ENCODE data around the gene JDP2. TPM values are rescaled to one million over a fixed set of nuclear protein-coding genes. Genes with fewer than 3 reads are reported as not detected.

JDP2 gene
- total RNA-seq, 2 donors from 2014 or later, result 15.7 to 23.1 TPM

DNA sequence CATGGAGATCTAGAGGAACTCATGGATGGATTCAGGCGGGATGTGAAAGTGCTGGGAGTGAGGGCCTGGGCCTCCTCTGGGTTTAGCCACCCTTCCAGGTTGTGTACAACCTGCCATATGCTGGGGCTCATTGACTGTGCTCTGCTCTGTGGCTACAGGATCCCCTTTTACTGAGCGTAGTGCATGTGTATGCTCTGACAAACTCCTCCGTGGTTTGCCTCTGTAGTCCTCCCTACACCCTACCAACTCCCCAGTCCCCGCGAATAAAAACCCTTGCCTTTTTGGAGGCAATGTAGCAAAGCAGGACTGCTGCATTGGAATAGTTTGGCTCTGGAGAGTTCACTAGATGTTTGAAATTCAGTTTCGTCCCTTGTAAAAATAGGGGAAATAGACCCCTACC is 17.4 kb downstream of the JDP2 start:
- Histone ChIP-seq H3K4me1 (ENCODE audit: control insufficient read depth, insufficient read depth, low read length) (no peaks in the 10 kb centered on the region), H3K9ac (ENCODE audit: extremely low read depth, low read length, poor library complexity, severe bottlenecking) (no peak overlapping the region), H3K4me3 (ENCODE audit: low read length) (no peak overlapping the region), H3K9me3 (ENCODE audit: control insufficient read depth, low read length) (no peaks in the 10 kb centered on the region), H3K27me3 (ENCODE audit: control insufficient read depth, insufficient read depth, low read length, poor library complexity, severe bottlenecking) (no peaks in the 10 kb centered on the region), H3K27ac (ENCODE audit: low read depth, low read length) (no peak overlapping the region), H3K36me3 (ENCODE audit: control insufficient read depth, insufficient read depth, low read length) (peaks cover 21% of the 10 kb centered on the region)
- WGBS, 2 experiments (ENCODE audit: insufficient coverage in 1 of 2, insufficient read length in 1 of 2), result 95 to 100% methylated on average over 1 to 5 of the region's 6 CpGs
- H3K4me1 Mint-ChIP-seq, result peaks cover 21% of the 10 kb centered on the region
- no peak overlapping the region for H3K4me3 Mint-ChIP-seq
- DNase-seq, result no peak
- no peaks in the 10 kb centered on the region for H3K27me3 Mint-ChIP-seq (ENCODE audit: insufficient read depth)
- no peak overlapping the region for H3K27ac Mint-ChIP-seq
- peaks cover 15% of the 10 kb centered on the region for H3K36me3 Mint-ChIP-seq (ENCODE audit: low read depth)
- H3K9me3 Mint-ChIP-seq, result no peaks in the 10 kb centered on the region
- TF ChIP-seq, protein P1, sequence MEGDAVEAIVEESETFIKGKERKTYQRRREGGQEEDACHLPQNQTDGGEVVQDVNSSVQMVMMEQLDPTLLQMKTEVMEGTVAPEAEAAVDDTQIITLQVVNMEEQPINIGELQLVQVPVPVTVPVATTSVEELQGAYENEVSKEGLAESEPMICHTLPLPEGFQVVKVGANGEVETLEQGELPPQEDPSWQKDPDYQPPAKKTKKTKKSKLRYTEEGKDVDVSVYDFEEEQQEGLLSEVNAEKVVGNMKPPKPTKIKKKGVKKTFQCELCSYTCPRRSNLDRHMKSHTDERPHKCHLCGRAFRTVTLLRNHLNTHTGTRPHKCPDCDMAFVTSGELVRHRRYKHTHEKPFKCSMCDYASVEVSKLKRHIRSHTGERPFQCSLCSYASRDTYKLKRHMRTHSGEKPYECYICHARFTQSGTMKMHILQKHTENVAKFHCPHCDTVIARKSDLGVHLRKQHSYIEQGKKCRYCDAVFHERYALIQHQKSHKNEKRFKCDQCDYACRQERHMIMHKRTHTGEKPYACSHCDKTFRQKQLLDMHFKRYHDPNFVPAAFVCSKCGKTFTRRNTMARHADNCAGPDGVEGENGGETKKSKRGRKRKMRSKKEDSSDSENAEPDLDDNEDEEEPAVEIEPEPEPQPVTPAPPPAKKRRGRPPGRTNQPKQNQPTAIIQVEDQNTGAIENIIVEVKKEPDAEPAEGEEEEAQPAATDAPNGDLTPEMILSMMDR (conservative IDR thresholded peaks at IDR 0.05), result no peak

DNA sequence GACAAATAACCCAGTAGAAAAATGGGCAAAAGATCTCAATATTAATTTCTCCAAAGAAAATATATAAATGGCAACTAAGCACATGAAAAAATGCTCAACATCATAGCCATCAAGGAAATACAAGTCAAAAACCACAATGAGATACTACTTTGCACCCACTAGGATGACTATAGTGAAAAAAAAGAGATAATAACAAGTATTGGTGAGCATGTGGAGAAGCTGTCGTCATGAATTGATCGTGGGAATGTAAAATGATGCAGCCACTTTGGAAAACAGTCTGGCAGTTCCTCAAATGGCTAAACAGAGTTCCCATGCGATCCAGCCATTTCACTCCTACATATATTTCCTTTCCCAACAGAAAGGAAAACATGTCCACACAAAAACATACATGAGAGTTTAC is 18.1 kb downstream of the JDP2 start:
- TF ChIP-seq, protein P1 (conservative IDR thresholded peaks at IDR 0.05), result no peak
- H3K9me3 Mint-ChIP-seq, result no peaks in the 10 kb centered on the region
- no peak overlapping the region for H3K4me3 ChIP-seq (ENCODE audit: low read length)
- H3K36me3 Mint-ChIP-seq (ENCODE audit: low read depth), result peaks cover 15% of the 10 kb centered on the region
- peaks cover 21% of the 10 kb centered on the region for H3K4me1 Mint-ChIP-seq
- H3K4me3 Mint-ChIP-seq, result no peak overlapping the region
- H3K27me3 ChIP-seq (ENCODE audit: control insufficient read depth, insufficient read depth, low read length, poor library complexity, severe bottlenecking), result no peaks in the 10 kb centered on the region
- peaks cover 16% of the 10 kb centered on the region for H3K36me3 ChIP-seq (ENCODE audit: control insufficient read depth, insufficient read depth, low read length)
- 99 to 100% methylated on average over 2 to 3 of the region's 3 CpGs for WGBS, 2 experiments (ENCODE audit: insufficient coverage in 1 of 2, insufficient read length in 1 of 2)
- no peak overlapping the region for H3K27ac Mint-ChIP-seq
- no peak for DNase-seq
- H3K9me3 ChIP-seq (ENCODE audit: control insufficient read depth, low read length), result no peaks in the 10 kb centered on the region
- H3K9ac ChIP-seq (ENCODE audit: extremely low read depth, low read length, poor library complexity, severe bottlenecking), result no peak overlapping the region
- no peak overlapping the region for H3K27ac ChIP-seq (ENCODE audit: low read depth, low read length)
- no peaks in the 10 kb centered on the region for H3K27me3 Mint-ChIP-seq (ENCODE audit: insufficient read depth)
- H3K4me1 ChIP-seq (ENCODE audit: control insufficient read depth, insufficient read depth, low read length), result no peaks in the 10 kb centered on the region

DNA sequence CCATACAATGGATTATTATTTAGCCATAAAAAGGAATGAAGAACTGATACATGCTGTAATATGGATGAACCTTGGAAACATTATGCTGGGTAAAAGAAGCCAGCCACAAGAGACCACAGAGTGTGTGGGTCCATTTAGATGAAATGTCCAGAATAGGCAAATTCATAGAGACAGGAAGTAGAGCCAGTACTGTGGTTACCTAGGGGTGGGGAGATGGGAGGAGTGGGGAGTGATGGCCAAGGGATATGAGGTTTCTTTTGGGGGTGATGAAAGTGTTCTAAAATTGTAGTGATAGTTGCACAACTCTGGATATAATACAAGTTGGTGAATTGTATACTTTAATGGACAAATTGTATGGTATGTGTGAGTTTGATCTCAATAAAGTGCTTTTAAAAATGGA is 18.6 kb downstream of the JDP2 start:
- Mint-ChIP-seq H3K27ac (no peak overlapping the region), H3K9me3 (no peaks in the 10 kb centered on the region), H3K27me3 (ENCODE audit: insufficient read depth) (no peaks in the 10 kb centered on the region), H3K4me1 (peaks cover 21% of the 10 kb centered on the region), H3K36me3 (ENCODE audit: low read depth) (peaks cover 15% of the 10 kb centered on the region), H3K4me3 (no peak overlapping the region)
- Histone ChIP-seq H3K27me3 (ENCODE audit: control insufficient read depth, insufficient read depth, low read length, poor library complexity, severe bottlenecking) (no peaks in the 10 kb centered on the region), H3K9me3 (ENCODE audit: control insufficient read depth, low read length) (no peaks in the 10 kb centered on the region), H3K4me1 (ENCODE audit: control insufficient read depth, insufficient read depth, low read length) (no peaks in the 10 kb centered on the region), H3K27ac (ENCODE audit: low read depth, low read length) (no peak overlapping the region), H3K4me3 (ENCODE audit: low read length) (no peak overlapping the region), H3K9ac (ENCODE audit: extremely low read depth, low read length, poor library complexity, severe bottlenecking) (no peak overlapping the region), H3K36me3 (ENCODE audit: control insufficient read depth, insufficient read depth, low read length) (peaks cover 16% of the 10 kb centered on the region)
- TF ChIP-seq, protein P1 (conservative IDR thresholded peaks at IDR 0.05), result no peak
- no peak for DNase-seq

Data from endodermal cell (in vitro differentiated cells).